ENCODE results near the gene TRIM49B.
"Not testable (repeated sequence)": the region's sequence is repeated elsewhere in the genome, so short reads cannot be mapped to it uniquely, and the experiment has no call there.

TRIM49B gene, protein sequence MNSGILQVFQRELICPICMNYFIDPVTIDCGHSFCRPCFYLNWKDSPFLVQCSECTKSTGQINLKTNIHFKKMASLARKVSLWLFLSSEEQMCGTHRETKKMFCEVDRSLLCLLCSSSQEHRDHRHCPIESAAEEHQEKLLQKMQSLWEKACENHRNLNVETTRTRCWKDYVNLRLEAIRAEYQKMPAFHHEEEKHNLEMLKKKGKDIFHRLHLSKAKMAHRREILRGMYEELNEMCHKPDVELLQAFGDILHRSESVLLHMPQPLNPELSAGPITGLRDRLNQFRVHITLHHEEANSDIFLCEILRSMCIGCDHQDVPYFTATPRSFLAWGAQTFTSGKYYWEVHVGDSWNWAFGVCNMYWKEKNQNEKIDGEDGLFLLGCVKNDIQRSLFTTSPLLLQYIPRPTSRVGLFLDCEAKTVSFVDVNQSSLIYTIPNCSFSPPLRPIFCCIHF

DNA sequence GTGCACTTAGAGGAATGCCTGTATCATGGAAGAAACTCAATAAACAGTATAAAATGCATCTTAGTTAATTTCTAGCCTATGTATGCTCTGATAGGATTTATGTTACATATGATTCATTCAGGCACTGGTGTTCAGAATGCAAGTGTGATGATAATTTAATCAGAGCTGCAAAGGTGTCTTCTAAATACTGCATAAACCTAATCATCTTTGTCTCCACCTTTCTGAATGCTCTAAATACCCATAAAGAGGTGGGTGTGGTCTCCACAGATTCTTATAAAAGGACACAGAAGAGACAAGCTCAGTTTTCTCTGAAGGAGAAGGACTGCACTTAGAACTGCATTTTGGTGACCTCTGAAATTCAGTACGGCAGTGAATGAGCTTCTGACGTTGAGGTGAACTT, at the start of gene TRIM49B:
Gene TRIM49B (plus strand): TSS at position 301 of the 400 bp plus-strand sequence. CDS start 2,777 bp downstream, outside the sequence.
- DNase-seq (ENCODE audit: low read depth); H3K4me3 ChIP-seq (ENCODE audit: low read depth, low read length): not testable (repeated sequence)

DNA sequence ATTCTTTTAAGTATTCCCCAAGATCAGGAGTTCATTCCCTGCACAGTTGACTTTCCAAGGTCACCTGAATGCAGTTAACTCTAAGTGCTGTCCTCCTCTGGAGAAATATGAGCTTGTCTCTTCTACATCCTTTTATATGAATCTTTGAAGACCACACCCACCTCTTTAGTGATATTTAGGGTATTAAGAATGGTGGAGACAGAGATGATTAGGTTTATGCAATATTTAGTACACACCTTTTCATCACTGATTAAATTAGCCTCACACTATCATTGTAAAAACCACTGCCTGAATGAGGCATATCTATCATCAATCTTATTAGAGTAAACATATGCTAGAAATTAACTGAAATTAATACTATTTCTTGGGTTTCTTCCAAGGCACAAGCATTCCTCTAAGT, 44.8 kb upstream of the TRIM49B start, which contains the start of gene TRIM51G:
Gene TRIM51G (minus strand): TSS at position 101 of the 400 bp plus-strand sequence. CDS start 2,190 bp downstream, outside the sequence.
- not testable (repeated sequence) for DNase-seq (ENCODE audit: low read depth); H3K4me3 ChIP-seq (ENCODE audit: low read depth, low read length)

DNA sequence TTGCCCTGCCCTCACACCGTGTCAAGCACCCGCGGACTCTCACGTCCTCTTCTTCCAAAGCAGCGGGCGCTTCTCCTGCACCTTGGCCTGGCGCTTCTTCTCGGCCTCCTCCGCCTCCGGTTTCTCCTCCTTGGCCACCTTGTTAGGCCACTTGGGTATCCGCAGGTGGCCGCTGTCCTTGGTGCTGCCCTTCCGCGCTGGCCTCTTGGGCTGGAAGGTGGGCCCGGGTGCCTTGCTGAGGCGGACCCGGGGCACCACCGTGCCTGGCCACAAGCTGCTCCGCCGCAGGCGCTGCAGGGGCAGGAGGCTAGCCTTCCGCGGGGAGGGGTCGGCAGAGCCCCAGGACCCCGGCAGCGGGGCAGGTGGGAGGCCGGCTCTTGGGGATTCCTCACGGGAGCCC, 19.6 kb downstream of the TRIM49B start:
- not testable (repeated sequence) for H3K4me3 ChIP-seq (ENCODE audit: low read depth, low read length); DNase-seq (ENCODE audit: low read depth)

DNA sequence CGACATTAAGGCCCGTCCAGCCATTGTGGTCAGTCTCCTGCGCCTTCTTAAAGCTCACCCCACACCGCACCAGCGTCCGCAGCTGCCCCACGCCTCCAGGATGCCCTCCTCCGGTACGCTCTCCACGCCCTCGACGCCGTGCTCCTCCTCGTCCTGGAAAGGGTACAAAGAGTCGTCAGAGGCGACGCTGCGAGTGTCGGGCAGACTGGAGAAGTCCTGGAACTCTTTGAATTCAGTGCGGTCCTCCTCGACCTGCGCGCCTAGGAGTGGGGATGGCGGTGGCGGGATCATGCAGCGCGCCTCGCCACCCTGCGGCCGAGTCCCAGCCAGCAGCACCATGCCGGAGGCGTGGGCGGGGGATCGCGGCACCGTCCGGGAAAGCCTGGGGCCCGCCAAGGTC, 21.2 kb downstream of the TRIM49B start:
- not testable (repeated sequence) for H3K4me3 ChIP-seq (ENCODE audit: low read depth, low read length); DNase-seq (ENCODE audit: low read depth)

DNA sequence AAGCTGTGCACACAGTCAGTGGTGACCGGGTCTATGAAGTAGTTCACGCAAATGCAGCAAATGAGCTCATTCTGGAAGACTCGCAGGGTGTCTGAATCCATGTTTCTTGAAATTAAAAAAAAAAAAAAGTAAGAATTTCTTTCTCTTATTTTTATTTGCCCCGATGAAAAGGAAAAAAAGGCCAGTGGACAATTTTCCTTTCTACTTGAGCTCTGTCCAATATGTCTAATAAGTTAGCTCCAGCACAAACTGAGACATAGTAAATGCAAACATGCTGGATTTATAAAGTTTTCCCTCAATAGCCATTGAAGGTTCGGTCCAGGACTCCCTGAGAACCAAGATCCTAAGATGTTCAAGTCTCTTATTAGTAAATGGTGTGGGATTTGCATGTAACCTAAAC, 30.4 kb downstream of the TRIM49B start, which contains the start of gene TRIM64C:
Gene TRIM64C (minus strand): TSS at position 101 of the 400 bp plus-strand sequence. CDS start 0 bp downstream, at position 101.
- not testable (repeated sequence) for DNase-seq (ENCODE audit: low read depth); H3K4me3 ChIP-seq (ENCODE audit: low read depth, low read length)

DNA sequence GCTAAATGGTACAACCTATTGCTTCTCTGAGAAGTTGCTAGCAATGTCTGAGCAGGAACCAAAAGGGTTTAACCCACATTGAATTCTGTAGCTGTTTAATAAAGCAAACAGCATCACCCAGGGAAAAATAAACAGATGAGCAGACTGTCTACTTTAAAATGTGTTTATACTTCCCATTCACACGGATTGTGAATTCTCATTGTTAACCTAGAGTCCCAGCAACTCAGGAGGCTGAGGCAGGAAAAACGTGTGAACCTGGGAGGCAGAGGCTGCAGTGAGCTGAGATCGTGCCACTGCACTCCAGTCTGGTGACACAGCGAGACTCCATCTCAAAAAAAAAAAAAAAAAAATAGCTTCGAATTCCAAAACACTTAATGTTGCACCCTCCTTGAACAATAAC, 41.3 kb downstream of the TRIM49B start:
- DNase-seq (ENCODE audit: low read depth); H3K4me3 ChIP-seq (ENCODE audit: low read depth, low read length): not testable (repeated sequence)
